ENCODE measurements around the gene MRTFA. TPM values are rescaled to one million over a fixed set of nuclear protein-coding genes. Genes with fewer than 3 reads are reported as not detected.

The MRTFA gene
- total RNA-seq, result 16.8 and 17.2 TPM in 2 replicates

DNA sequence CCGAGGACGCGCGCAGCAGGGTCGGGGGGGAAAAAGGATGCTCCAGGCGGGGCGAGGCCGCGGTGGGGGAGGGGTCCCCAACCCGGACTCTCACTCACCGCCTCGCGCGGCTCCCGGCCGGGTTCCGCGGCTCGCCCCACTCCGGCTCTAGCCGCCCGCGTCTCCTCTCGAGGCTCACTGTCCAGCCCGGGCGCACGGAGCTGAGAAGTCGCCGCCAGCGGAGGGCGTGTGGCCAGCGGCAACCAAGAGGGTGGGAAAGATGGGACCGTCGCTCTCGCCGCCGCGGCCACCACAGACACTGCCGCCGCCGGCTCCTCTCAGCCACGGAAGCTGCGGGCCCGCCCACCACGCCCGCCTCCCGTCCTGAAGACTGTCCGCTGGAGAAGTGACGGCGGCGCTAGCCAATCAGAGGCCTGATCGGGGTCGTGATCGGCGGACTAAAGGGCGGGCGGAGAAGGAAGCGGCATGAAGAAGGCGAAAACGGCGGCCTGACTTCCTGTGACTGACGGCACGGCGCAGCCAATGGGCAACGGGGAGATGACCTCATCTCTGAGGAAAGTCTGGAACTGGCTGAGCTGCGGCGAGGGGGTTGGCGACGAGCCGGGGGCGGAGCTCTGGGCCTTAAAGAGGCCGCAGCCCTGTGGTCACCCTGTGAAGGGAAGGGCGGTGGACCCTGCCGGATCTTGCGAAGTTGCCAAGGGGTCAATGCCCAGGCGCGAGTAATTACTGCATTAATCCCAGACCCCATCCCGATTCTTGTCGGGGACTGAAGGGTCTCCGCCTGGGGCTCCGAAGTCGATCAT, at the start of gene MRTFA:
MRTFA (minus strand) TSS at position 340 of the 803 bp plus-strand sequence.

DNA sequence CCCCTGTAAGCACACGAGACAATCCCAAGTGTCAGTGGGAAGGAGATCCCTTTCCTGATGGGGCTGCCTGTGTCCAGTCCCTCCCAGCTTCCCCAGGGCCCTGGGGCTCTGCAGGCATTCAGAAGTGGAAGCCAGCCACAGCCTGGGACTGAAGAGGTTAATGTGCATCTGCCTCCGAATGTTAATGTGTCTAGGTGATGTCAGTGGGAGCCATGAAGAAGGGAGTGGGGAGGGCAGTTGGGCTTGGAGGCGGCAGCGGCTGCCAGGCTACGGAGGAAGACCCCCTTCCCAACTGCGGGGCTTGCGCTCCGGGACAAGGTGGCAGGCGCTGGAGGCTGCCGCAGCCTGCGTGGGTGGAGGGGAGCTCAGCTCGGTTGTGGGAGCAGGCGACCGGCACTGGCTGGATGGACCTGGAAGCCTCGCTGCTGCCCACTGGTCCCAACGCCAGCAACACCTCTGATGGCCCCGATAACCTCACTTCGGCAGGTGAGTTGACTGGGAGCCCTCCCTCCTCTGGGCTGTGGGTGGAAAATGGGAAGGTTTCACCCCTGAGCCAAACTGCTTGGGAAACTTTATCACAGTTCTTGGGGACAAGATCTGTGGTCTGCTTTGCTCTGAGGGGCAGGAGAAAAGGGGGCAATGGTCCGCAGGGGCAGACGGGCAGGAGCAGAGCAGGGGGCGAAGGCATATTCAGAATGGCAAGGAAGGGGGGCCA, 42.9 kb upstream of the MRTFA start, which contains the start of gene MCHR1:
MCHR1 (plus strand) TSS at position 236 of the 715 bp plus-strand sequence; CDS start at position 405, 169 bp downstream.

Other genes with a start within 250 kb of the MRTFA start
- gene MCHR1, start 42.8 kb upstream of the MRTFA start, total RNA-seq, result 0.11 TPM in 1 of 2 replicates, not detected in the other
- gene SLC25A17, start 182.6 kb upstream of the MRTFA start, total RNA-seq, result 15.8 and 19.1 TPM in 2 replicates
- 202 and 254 TPM in 2 replicates for gene ST13, start 219.9 kb upstream of the MRTFA start, total RNA-seq
- 5.1 and 7.4 TPM in 2 replicates for gene XPNPEP3, start 220.4 kb upstream of the MRTFA start, total RNA-seq
- not detected in 2 replicates for gene DNAJB7, start 225.4 kb upstream of the MRTFA start, total RNA-seq

Measured in dermis lymphatic vessel endothelial cell (primary cell).